ENCODE measurements around the gene ETFA.

ETFA gene

DNA sequence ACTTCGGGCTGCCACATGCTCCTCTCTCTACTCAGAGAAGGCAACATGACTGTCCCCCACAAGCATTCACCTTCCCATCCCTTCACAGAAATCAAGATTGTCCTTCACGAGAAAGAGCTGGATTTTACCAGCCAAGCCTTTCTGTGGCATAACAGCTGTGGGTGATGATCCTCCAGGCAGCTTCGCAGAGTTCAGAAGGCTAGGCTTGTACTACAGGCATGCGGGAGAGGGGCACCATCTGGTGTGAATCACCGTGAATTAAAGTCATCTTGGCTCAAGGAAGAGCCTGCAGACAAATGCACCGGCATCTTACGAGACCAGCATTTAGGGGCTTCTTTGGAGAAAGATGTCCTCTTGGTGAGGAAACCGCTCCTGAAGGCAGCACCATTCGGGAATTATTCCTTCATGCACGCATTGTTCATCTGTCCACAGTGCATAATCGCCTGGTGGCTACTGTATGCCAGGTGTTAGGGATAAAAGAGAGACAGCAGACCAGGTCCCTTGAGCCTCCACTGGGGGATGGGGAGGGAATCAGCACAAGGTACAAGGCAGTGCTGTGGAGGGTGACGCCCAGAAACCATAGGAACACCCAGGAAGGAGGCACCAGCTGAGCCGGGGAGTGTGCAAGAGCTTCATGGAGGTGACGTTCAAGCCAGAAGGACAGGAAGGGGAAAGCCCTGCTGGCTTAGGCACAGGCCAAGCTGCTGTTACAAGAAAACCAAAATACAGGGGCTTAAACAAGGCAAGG lies 142.9 kb downstream of the ETFA start:
- TF ChIP-seq, protein P1, sequence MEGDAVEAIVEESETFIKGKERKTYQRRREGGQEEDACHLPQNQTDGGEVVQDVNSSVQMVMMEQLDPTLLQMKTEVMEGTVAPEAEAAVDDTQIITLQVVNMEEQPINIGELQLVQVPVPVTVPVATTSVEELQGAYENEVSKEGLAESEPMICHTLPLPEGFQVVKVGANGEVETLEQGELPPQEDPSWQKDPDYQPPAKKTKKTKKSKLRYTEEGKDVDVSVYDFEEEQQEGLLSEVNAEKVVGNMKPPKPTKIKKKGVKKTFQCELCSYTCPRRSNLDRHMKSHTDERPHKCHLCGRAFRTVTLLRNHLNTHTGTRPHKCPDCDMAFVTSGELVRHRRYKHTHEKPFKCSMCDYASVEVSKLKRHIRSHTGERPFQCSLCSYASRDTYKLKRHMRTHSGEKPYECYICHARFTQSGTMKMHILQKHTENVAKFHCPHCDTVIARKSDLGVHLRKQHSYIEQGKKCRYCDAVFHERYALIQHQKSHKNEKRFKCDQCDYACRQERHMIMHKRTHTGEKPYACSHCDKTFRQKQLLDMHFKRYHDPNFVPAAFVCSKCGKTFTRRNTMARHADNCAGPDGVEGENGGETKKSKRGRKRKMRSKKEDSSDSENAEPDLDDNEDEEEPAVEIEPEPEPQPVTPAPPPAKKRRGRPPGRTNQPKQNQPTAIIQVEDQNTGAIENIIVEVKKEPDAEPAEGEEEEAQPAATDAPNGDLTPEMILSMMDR (IDR thresholded peaks at IDR 0.05; ENCODE audit: control insufficient read depth, extremely low read depth, insufficient read depth) = no peak
- H3K4me3 ChIP-seq (ENCODE audit: low read depth, low read length) = no peak overlapping the region
- DNase-seq (ENCODE audit: low read depth) = no peak

DNA sequence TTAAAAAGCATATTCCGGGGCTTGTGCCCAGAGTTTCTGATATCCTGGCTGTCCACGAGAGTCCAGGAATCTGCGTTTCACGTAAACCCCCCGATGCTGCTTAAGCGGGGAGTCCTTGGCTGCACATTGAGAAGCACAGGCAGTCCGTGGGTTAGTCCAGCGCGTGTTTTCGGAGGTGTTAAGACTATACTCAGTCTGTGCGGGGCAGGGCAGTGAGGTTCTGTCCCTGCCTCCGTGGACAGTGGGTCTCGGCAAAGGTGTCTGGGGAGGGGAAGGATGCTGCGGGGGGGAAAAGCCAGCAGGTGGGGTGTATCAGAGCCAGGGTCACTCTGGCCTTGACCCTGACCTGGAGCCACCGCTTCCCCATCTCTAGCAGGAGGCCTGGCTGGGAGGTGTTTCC lies 145.3 kb downstream of the ETFA start:
- TF ChIP-seq, protein P1 (IDR thresholded peaks at IDR 0.05; ENCODE audit: control insufficient read depth, extremely low read depth, insufficient read depth) = no peak

More for the DNA sequence above, 145.3 kb downstream of the ETFA start:
- H3K4me3 ChIP-seq (ENCODE audit: low read depth, low read length) = no peak overlapping the region
- no peak for DNase-seq (ENCODE audit: low read depth)
